ENCODE measurements around the gene CLIP2. TPM values are rescaled to one million over a fixed set of nuclear protein-coding genes. Genes with fewer than 3 reads are reported as not detected.

The CLIP2 gene
- total RNA-seq, 1 experiment from 2014 or later = 28.9 TPM

DNA sequence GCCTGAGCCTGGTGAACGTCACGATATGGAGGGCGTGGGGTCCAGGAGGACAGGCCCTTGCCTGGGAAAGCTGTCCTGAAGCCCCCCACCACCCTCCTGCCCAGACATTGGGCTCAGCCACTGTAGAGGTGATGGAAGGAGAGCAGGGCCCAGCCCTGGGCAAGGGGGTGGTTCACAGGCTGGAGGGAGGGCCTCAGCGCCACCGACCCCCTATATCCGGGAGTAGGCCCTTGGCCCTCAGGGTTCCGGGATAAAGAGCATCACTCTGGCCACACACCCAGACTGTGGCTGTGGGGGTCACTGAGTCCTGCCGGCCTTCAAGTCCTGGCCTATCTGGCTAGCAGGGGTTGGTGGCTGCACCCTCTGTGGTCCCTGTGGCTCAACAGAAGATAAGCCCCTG lies 109.2 kb downstream of the CLIP2 start:
- POLR2A ChIA-PET (ENCODE audit: low non-redundant PET) = no interaction called here
- DNase-seq (ENCODE audit: low spot score) = no peak
- no peaks in the 10 kb centered on the region for H3K9me3 ChIP-seq (ENCODE audit: low read depth, low read length, poor library complexity, severe bottlenecking)
- no peak overlapping the region for H3K27ac ChIP-seq (ENCODE audit: low read depth, low read length, poor library complexity, severe bottlenecking)
- no peaks in the 10 kb centered on the region for H3K4me1 ChIP-seq (ENCODE audit: insufficient read depth, low read length, poor library complexity, severe bottlenecking)
- H3K4me3 ChIP-seq (ENCODE audit: low read depth, low read length, poor library complexity, severe bottlenecking) = no peak overlapping the region
- CTCF ChIA-PET = interaction anchor here (1.5 kb wide), 1 partner anchor 192 kb away, joined by 4 read pairs; no protein-coding TSS in a partner anchor
- intact Hi-C loops (cut with micrococcal nuclease; ENCODE audit: unreplicated experiment) = no loop called here
- BruUV-seq (replicated peaks) = no TSS peak
- no peak for TF ChIP-seq EZH2 (IDR thresholded peaks at IDR 0.05; ENCODE audit: borderline replicate concordance, low read depth, low read length, poor library complexity, severe bottlenecking)
- TF ChIP-seq, protein P1, sequence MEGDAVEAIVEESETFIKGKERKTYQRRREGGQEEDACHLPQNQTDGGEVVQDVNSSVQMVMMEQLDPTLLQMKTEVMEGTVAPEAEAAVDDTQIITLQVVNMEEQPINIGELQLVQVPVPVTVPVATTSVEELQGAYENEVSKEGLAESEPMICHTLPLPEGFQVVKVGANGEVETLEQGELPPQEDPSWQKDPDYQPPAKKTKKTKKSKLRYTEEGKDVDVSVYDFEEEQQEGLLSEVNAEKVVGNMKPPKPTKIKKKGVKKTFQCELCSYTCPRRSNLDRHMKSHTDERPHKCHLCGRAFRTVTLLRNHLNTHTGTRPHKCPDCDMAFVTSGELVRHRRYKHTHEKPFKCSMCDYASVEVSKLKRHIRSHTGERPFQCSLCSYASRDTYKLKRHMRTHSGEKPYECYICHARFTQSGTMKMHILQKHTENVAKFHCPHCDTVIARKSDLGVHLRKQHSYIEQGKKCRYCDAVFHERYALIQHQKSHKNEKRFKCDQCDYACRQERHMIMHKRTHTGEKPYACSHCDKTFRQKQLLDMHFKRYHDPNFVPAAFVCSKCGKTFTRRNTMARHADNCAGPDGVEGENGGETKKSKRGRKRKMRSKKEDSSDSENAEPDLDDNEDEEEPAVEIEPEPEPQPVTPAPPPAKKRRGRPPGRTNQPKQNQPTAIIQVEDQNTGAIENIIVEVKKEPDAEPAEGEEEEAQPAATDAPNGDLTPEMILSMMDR (conservative IDR thresholded peaks at IDR 0.05; ENCODE audit: low read depth, low read length) = no peak
- H3K27me3 ChIP-seq (replicated peaks; ENCODE audit: insufficient read depth, low read depth, low read length, poor library complexity) = no peaks in the 10 kb centered on the region
- peaks cover 10% of the 10 kb centered on the region for H3K36me3 ChIP-seq (ENCODE audit: insufficient read depth, low read length, poor library complexity, severe bottlenecking)

DNA sequence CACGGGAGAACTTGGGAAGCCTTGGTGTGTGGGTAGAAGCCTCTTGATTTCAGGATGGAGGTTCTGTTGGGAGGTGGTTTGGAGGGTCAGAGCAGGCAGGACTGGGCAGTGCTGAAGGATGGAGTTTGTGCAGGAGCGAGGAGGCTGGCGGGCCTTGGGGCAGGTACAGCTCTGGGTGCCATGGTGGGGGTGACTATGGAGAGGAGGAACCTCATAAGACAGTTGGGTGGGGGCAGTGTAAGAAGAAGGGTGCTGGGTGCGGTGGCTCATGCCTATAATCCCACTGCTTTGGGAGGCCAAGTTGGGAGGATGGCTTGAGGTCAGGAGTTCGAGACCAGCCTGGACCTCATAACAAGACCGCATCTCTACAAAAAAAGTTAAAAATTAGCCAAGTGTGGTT lies 109.8 kb downstream of the CLIP2 start:
- intact Hi-C loops (cut with micrococcal nuclease; ENCODE audit: unreplicated experiment) = no loop called here
- Histone ChIP-seq H3K27me3 (replicated peaks; ENCODE audit: insufficient read depth, low read depth, low read length, poor library complexity) (no peaks in the 10 kb centered on the region), H3K9me3 (ENCODE audit: low read depth, low read length, poor library complexity, severe bottlenecking) (no peaks in the 10 kb centered on the region), H3K27ac (ENCODE audit: low read depth, low read length, poor library complexity, severe bottlenecking) (no peak overlapping the region), H3K4me3 (ENCODE audit: low read depth, low read length, poor library complexity, severe bottlenecking) (no peak overlapping the region), H3K36me3 (ENCODE audit: insufficient read depth, low read length, poor library complexity, severe bottlenecking) (peaks cover 10% of the 10 kb centered on the region), H3K4me1 (ENCODE audit: insufficient read depth, low read length, poor library complexity, severe bottlenecking) (no peaks in the 10 kb centered on the region)
- no TSS peak for BruUV-seq (replicated peaks)
- no peak for TF ChIP-seq EZH2 (IDR thresholded peaks at IDR 0.05; ENCODE audit: borderline replicate concordance, low read depth, low read length, poor library complexity, severe bottlenecking)
- TF ChIP-seq, protein P1 (conservative IDR thresholded peaks at IDR 0.05; ENCODE audit: low read depth, low read length) = no peak
- POLR2A ChIA-PET (ENCODE audit: low non-redundant PET) = no interaction called here
- CTCF ChIA-PET = interaction anchor here (1.5 kb wide), 1 partner anchor 193 kb away, joined by 4 read pairs; no protein-coding TSS in a partner anchor
- DNase-seq (ENCODE audit: low spot score) = no peak

DNA sequence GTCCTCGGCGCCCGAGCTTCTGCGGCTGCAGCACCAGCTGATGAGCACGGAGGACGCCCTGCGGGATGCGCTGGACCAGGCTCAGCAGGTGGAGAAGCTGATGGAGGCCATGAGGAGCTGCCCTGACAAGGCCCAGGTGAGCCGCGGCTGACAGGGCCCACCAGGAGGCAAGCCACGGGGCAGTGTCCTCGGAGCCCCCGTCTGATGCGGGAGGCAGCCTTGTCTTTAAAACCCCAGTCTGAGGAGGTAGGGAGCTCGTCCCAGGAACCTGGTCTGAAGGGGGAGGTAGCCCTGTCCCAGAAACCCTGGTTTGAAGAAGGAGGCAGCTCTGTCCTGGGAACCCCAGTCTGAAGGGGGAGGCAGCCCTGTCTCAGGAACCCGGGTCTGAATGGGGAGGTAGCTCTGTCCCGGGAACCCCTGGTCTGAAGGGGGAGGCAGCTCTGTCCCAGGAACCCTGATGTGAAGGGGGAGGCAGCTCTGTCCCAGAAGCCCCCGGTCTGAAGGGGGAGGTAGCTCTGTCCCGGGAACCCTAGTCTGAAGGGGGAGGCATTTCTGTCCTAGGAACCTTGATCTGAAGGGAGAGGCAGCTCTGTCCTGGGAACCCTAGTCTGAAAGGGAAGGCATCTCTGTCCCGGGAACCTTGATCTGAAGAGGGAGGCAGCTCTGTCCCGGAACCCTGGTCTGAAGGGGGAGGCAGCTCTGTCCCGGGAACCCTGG lies 111.4 kb downstream of the CLIP2 start:
- no peaks in the 10 kb centered on the region for H3K4me1 ChIP-seq (ENCODE audit: insufficient read depth, low read length, poor library complexity, severe bottlenecking)
- H3K27me3 ChIP-seq (replicated peaks; ENCODE audit: insufficient read depth, low read depth, low read length, poor library complexity) = no peaks in the 10 kb centered on the region
- CTCF ChIA-PET = interaction anchor here (0.5 to 2.9 kb wide), 15 partner anchors 10 to 794 kb away, joined by 3 to 50 read pairs (median 4); partner anchors contain the start of gene RFC2
- no peak for DNase-seq (ENCODE audit: low spot score)
- intact Hi-C loops (cut with micrococcal nuclease; ENCODE audit: unreplicated experiment) = loop anchor here (1.0 to 10.0 kb wide), 3 partner anchors 194 to 536 kb away; partner anchors contain the start of gene TMEM270
- no peak overlapping the region for H3K4me3 ChIP-seq (ENCODE audit: low read depth, low read length, poor library complexity, severe bottlenecking)
- TF ChIP-seq, protein P1 (conservative IDR thresholded peaks at IDR 0.05; ENCODE audit: low read depth, low read length) = no peak
- no peak for TF ChIP-seq EZH2 (IDR thresholded peaks at IDR 0.05; ENCODE audit: borderline replicate concordance, low read depth, low read length, poor library complexity, severe bottlenecking)
- POLR2A ChIA-PET (ENCODE audit: low non-redundant PET) = no interaction called here
- no peaks in the 10 kb centered on the region for H3K9me3 ChIP-seq (ENCODE audit: low read depth, low read length, poor library complexity, severe bottlenecking)
- peaks cover 14% of the 10 kb centered on the region for H3K36me3 ChIP-seq (ENCODE audit: insufficient read depth, low read length, poor library complexity, severe bottlenecking)
- H3K27ac ChIP-seq (ENCODE audit: low read depth, low read length, poor library complexity, severe bottlenecking) = no peak overlapping the region
- no TSS peak for BruUV-seq (replicated peaks)

Data from A673 (cell line).